ENCODE measurements around the gene FAM167B.

The FAM167B gene

DNA sequence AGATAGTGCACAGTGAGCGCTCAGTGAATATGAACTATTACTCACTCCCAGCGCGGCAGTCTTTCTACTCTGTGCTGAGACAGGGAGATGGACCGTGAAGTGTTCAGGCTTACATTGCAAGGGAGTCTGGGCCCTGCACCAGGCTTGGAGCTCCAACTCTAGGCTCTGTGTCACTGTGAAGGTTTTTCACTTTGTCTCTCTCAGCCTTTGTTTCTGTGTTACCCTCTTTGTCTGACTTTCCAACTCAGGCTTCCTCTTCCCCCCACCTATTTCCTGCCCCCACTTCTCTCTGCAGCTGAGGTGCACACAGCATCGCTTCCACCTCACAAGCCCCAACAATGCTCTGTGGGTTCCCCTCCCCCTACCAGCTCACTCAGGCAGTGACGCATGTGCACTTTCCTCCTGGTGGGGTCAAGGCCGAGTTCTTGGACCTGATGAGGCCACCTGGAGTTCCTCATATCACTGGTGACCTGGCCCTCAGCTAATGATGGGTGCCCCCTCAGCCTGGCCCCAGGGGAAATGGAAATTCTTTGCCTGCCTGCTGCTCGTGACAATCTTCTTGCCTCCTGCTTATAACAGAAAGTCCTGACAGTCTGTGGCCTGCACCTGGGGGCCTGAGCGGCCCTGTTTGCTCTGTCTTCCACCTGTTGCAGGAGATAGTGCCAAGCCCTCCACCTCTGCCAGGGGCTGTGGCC, 3.0 kb downstream of the FAM167B start:
- Histone ChIP-seq H4K8ac (ENCODE audit: low read depth, low read length) (no peak overlapping the region), H3K4me3 (ENCODE audit: low read length) (no peak overlapping the region), H2BK120ac (ENCODE audit: low read depth, low read length) (no peak overlapping the region), H3K18ac (ENCODE audit: low read length) (no peak overlapping the region), H3K4ac (ENCODE audit: low read depth, low read length) (no peak overlapping the region), H3K79me1 (ENCODE audit: low read length) (no peaks in the 10 kb centered on the region), H4K5ac (ENCODE audit: low read length) (no peak overlapping the region), H3K27me3 (ENCODE audit: insufficient read depth, low read length, poor library complexity) (no peaks in the 10 kb centered on the region), H2AK5ac (ENCODE audit: low read length) (no peak overlapping the region), H3K9ac (ENCODE audit: low read length) (no peak overlapping the region), H2BK15ac (replicated peaks; ENCODE audit: low read depth) (no peak overlapping the region), H3K79me2 (ENCODE audit: control insufficient read depth, insufficient read depth, low read length) (no peaks in the 10 kb centered on the region), H3K4me1 (ENCODE audit: control insufficient read depth, low read depth, low read length) (peaks cover 1% of the 10 kb centered on the region), H3K23ac (ENCODE audit: low read length) (no peak overlapping the region), H3K36me3 (ENCODE audit: control insufficient read depth, insufficient read depth, low read length) (no peaks in the 10 kb centered on the region), H3K4me2 (ENCODE audit: low read length) (no peak overlapping the region), H3K27ac (ENCODE audit: low read depth, low read length) (no peak overlapping the region), H3K56ac (ENCODE audit: low read length) (peak overlapping the region; percentile 28), H2BK5ac (ENCODE audit: low read length) (no peak overlapping the region)
- WGBS (ENCODE audit: extremely low coverage, insufficient coverage, low lambda C conversion rate) = no CpG with 5 or more reads among the region's 9 CpGs
- DNase-seq = no peak

DNA sequence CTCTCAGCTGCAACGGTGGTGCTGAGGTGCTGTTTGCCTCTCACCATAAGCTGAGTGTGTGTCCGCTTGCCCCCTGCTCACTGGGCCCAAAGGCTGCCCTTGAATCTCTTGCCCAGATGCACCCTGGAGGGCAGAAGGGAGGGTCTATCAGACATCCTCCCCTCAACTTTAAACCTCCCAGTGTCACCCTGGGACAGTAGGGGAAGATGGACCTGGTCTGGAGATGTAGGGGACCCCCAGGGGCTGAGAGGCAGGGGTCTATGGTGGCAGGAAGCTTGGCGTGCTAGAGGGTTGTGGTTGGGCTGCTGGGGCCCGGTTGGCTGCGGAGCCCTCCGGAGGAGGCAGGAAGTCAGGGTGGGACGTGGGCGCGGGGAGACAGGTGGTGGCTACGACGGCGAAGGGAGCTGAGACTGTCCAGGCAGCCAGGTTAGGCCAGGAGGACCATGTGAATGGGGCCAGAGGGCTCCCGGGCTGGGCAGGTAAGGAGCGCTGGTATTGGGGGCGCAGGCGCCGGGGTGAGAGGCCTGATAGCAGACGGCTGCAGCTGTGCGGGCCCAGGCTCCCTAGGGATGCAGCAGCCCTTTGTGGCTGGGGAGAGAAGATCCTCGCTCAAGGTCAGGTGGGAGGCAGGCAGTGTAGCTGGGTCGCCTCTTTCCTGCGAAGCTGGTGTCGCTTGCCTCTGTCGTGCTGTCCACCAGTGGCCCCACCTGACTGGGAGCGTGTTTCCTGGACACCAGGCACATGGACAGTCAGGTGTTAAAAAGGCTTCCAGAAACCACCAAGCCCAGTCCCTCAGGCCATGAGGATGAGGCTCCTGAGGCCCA, 4.1 kb downstream of the FAM167B start, which contains the start of gene LCK:
Gene LCK (plus strand): TSS at position 373 of the 824 bp plus-strand sequence. CDS start 23,065 bp downstream, outside the sequence.
- Histone ChIP-seq H3K36me3 (ENCODE audit: control insufficient read depth, insufficient read depth, low read length) (no peaks in the 10 kb centered on the region), H3K4me2 (ENCODE audit: low read length) (no peak within 1 kb of the TSS), H3K4me1 (ENCODE audit: control insufficient read depth, low read depth, low read length) (peaks cover 1% of the 10 kb centered on the region), H3K23ac (ENCODE audit: low read length) (no peak within 1 kb of the TSS), H3K9ac (ENCODE audit: low read length) (no peak within 1 kb of the TSS), H2BK5ac (ENCODE audit: low read length) (no peak within 1 kb of the TSS), H3K56ac (ENCODE audit: low read length) (peak within 1 kb of the TSS; percentile 28), H3K4ac (ENCODE audit: low read depth, low read length) (no peak within 1 kb of the TSS), H3K18ac (ENCODE audit: low read length) (no peak within 1 kb of the TSS), H4K5ac (ENCODE audit: low read length) (no peak within 1 kb of the TSS), H2AK5ac (ENCODE audit: low read length) (no peak within 1 kb of the TSS), H2BK120ac (ENCODE audit: low read depth, low read length) (no peak within 1 kb of the TSS), H3K79me2 (ENCODE audit: control insufficient read depth, insufficient read depth, low read length) (no peaks in the 10 kb centered on the region), H3K27ac (ENCODE audit: low read depth, low read length) (no peak within 1 kb of the TSS), H4K8ac (ENCODE audit: low read depth, low read length) (no peak within 1 kb of the TSS), H3K27me3 (ENCODE audit: insufficient read depth, low read length, poor library complexity) (no peaks in the 10 kb centered on the region), H2BK15ac (replicated peaks; ENCODE audit: low read depth) (no peak within 1 kb of the TSS), H3K79me1 (ENCODE audit: low read length) (no peaks in the 10 kb centered on the region), H3K4me3 (ENCODE audit: low read length) (no peak within 1 kb of the TSS)
- WGBS (ENCODE audit: extremely low coverage, insufficient coverage, low lambda C conversion rate) = no CpG with 5 or more reads among the region's 25 CpGs
- DNase-seq = no peak

DNA sequence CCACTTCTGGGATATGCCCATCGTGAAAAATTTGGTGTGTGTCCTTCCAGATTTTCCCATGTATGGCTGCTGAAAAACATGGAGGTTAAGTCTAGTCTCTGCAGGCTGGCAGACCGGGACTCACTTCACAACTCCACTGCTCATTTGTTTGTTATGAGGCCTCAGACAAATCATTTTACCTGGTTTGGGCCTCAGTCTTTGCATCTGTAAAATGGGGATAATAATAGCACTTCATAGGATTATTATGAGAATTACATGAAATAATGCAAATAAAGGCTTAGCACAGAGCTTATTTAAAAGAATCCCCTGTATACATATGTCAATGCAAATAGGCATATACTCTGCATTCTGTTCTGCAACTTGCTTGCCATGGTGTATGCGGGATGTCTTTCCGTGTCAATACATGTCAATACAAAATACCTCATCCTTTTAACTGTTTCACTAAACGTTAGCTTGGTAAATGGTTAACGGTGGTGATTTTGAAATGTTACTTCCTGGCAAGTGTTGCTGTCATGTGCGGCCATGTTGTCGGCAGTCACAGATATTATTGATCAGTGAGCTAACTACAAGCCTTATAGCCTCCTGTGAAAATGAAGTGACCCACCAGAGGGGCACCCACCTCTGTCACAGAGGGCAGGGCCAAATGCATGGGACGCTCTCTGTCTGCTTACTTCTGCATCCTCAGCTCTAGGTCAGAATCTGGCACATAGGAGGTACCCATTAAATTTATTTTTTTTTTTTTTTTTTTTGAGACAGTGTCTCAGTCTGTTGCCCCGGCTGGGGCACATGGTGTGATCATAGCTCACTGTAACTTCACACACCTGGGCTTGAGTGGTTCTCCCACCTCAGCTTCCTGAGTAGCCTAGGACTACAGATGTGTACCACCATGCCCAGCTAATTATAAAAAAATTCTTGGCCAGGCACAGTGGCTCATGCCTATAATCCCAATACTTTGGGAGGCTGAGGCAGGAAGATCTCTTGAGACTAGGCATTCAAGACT, 8.3 kb downstream of the FAM167B start:
- no CpG with 5 or more reads among the region's 10 CpGs for WGBS (ENCODE audit: extremely low coverage, insufficient coverage, low lambda C conversion rate)
- H2BK5ac ChIP-seq (ENCODE audit: low read length) = no peak overlapping the region
- no peak overlapping the region for H3K9ac ChIP-seq (ENCODE audit: low read length)
- no peak overlapping the region for H3K23ac ChIP-seq (ENCODE audit: low read length)
- no peak overlapping the region for H3K56ac ChIP-seq (ENCODE audit: low read length)
- no peak overlapping the region for H3K18ac ChIP-seq (ENCODE audit: low read length)
- H3K4me1 ChIP-seq (ENCODE audit: control insufficient read depth, low read depth, low read length) = no peaks in the 10 kb centered on the region
- H3K36me3 ChIP-seq (ENCODE audit: control insufficient read depth, insufficient read depth, low read length) = no peaks in the 10 kb centered on the region
- H3K4me2 ChIP-seq (ENCODE audit: low read length) = no peak overlapping the region
- no peak for DNase-seq
- no peaks in the 10 kb centered on the region for H3K27me3 ChIP-seq (ENCODE audit: insufficient read depth, low read length, poor library complexity)
- no peak overlapping the region for H4K5ac ChIP-seq (ENCODE audit: low read length)
- H2BK120ac ChIP-seq (ENCODE audit: low read depth, low read length) = no peak overlapping the region
- no peak overlapping the region for H3K27ac ChIP-seq (ENCODE audit: low read depth, low read length)
- no peak overlapping the region for H4K8ac ChIP-seq (ENCODE audit: low read depth, low read length)
- no peak overlapping the region for H3K4me3 ChIP-seq (ENCODE audit: low read length)
- no peaks in the 10 kb centered on the region for H3K79me2 ChIP-seq (ENCODE audit: control insufficient read depth, insufficient read depth, low read length)
- H3K79me1 ChIP-seq (ENCODE audit: low read length) = no peaks in the 10 kb centered on the region
- H2BK15ac ChIP-seq (replicated peaks; ENCODE audit: low read depth) = no peak overlapping the region
- H3K4ac ChIP-seq (ENCODE audit: low read depth, low read length) = no peak overlapping the region
- H2AK5ac ChIP-seq (ENCODE audit: low read length) = no peak overlapping the region

DNA sequence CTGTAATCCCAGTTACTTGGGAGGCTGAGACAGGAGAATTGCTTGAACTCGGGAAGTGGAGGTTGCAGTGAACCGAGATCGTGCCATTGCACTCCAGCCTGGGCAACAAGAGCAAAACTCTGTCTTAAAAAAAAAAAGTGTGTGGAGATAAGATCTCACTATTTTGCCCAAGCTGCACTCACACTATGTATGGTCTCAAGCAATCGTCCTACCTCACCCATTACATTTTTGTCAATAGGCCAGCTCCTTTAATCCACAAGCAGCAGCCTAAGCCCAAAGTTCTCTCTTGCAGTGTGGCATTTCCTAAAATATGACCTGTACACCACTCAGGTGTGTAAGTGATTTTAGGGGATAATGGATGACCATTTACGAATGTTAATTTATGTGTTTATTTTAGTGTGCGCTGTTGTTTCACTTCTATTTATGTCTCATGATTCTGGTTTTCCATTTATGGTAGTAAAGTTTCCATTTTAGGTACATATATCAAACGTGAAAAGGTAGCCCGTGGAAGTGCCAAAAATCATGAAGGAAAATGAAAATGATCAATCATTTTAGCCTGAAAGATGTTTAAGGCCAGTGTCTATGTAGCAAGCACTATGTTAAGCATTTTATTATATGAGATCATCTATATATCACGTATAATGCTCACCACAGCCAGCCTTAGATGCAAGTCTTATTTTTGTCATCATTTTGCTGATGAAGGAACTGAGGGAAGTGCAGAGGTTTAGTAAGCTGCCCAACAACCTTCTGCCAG, 9.6 kb downstream of the FAM167B start:
- Histone ChIP-seq H3K4me1 (ENCODE audit: control insufficient read depth, low read depth, low read length) (no peaks in the 10 kb centered on the region), H3K27me3 (ENCODE audit: insufficient read depth, low read length, poor library complexity) (no peaks in the 10 kb centered on the region), H2AK5ac (ENCODE audit: low read length) (no peak overlapping the region), H3K4me3 (ENCODE audit: low read length) (no peak overlapping the region), H3K9ac (ENCODE audit: low read length) (no peak overlapping the region), H3K4ac (ENCODE audit: low read depth, low read length) (no peak overlapping the region), H3K4me2 (ENCODE audit: low read length) (no peak overlapping the region), H4K8ac (ENCODE audit: low read depth, low read length) (no peak overlapping the region), H3K23ac (ENCODE audit: low read length) (no peak overlapping the region), H2BK5ac (ENCODE audit: low read length) (no peak overlapping the region), H2BK120ac (ENCODE audit: low read depth, low read length) (no peak overlapping the region), H2BK15ac (replicated peaks; ENCODE audit: low read depth) (no peak overlapping the region), H3K79me2 (ENCODE audit: control insufficient read depth, insufficient read depth, low read length) (no peaks in the 10 kb centered on the region), H4K5ac (ENCODE audit: low read length) (no peak overlapping the region), H3K27ac (ENCODE audit: low read depth, low read length) (no peak overlapping the region), H3K18ac (ENCODE audit: low read length) (no peak overlapping the region), H3K36me3 (ENCODE audit: control insufficient read depth, insufficient read depth, low read length) (no peaks in the 10 kb centered on the region), H3K79me1 (ENCODE audit: low read length) (no peaks in the 10 kb centered on the region), H3K56ac (ENCODE audit: low read length) (no peak overlapping the region)
- WGBS (ENCODE audit: extremely low coverage, insufficient coverage, low lambda C conversion rate) = no CpG with 5 or more reads among the region's 9 CpGs
- DNase-seq = no peak

DNA sequence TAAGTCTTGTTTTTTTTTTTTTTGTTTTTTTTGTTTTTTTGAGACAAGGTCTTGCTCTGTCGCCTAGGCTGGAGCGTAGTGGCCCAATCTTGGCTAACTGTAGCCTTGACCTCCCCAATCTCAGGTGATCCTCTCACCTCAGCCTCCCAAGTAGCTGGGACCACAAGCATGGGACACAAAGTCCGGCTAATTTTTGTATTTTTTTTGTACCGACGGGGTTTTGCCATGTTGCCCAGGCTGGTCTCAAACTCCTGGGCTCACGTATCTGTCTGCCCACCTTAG, 10.1 kb downstream of the FAM167B start:
- Histone ChIP-seq H3K18ac (ENCODE audit: low read length) (no peak overlapping the region), H3K9ac (ENCODE audit: low read length) (no peak overlapping the region), H2BK5ac (ENCODE audit: low read length) (no peak overlapping the region), H2BK120ac (ENCODE audit: low read depth, low read length) (no peak overlapping the region), H2BK15ac (replicated peaks; ENCODE audit: low read depth) (no peak overlapping the region), H3K23ac (ENCODE audit: low read length) (no peak overlapping the region), H3K4ac (ENCODE audit: low read depth, low read length) (no peak overlapping the region), H3K56ac (ENCODE audit: low read length) (no peak overlapping the region), H3K27me3 (ENCODE audit: insufficient read depth, low read length, poor library complexity) (no peaks in the 10 kb centered on the region), H3K36me3 (ENCODE audit: control insufficient read depth, insufficient read depth, low read length) (no peaks in the 10 kb centered on the region), H4K5ac (ENCODE audit: low read length) (no peak overlapping the region), H2AK5ac (ENCODE audit: low read length) (no peak overlapping the region), H3K79me1 (ENCODE audit: low read length) (no peaks in the 10 kb centered on the region), H3K79me2 (ENCODE audit: control insufficient read depth, insufficient read depth, low read length) (no peaks in the 10 kb centered on the region), H3K4me2 (ENCODE audit: low read length) (no peak overlapping the region), H3K4me3 (ENCODE audit: low read length) (no peak overlapping the region), H4K8ac (ENCODE audit: low read depth, low read length) (no peak overlapping the region), H3K27ac (ENCODE audit: low read depth, low read length) (no peak overlapping the region), H3K4me1 (ENCODE audit: control insufficient read depth, low read depth, low read length) (no peaks in the 10 kb centered on the region)
- no CpG with 5 or more reads among the region's 6 CpGs for WGBS (ENCODE audit: extremely low coverage, insufficient coverage, low lambda C conversion rate)
- DNase-seq = no peak

Measured in mesendoderm (in vitro differentiated cells).